Measurements from ENCODE around the gene PSEN2.

The PSEN2 gene

GRCh38 chr1:226865590-226865989 lies 4.8 kb upstream of the PSEN2 start:
- no peak for DNase-seq

GRCh38 chr1:226867461-226868054 lies 2.9 kb upstream of the PSEN2 start:
- DNase-seq: no peak

- no peak for DNase-seq
Measured at GRCh38 chr1:226868726-226869125, 1.7 kb upstream of the PSEN2 start.

- DNase-seq: no peak
Measured at GRCh38 chr1:226870026-226870400, 403 bp upstream of the PSEN2 start.

GRCh38 chr1:226871636-226872327 lies 1.4 kb downstream of the PSEN2 start:
- DNase-seq: no peak

GRCh38 chr1:226872437-226872836 lies 2.0 kb downstream of the PSEN2 start:
- no peak for DNase-seq

GRCh38 chr1:226873771-226874578 lies 3.6 kb downstream of the PSEN2 start:
- DNase-seq: no peak

GRCh38 chr1:226874579-226875425 lies 4.4 kb downstream of the PSEN2 start:
- DNase-seq: no peak

- DNase-seq: peak in 2 of 3 experiments; percentile 25 to 28
Measured at GRCh38 chr1:226875641-226876295, 5.4 kb downstream of the PSEN2 start.

GRCh38 chr1:226877669-226878068 lies 7.3 kb downstream of the PSEN2 start:
- no peak for DNase-seq

- DNase-seq: no peak
Measured at GRCh38 chr1:226880372-226881287, 10.2 kb downstream of the PSEN2 start.

GRCh38 chr1:226881515-226882185 lies 11.2 kb downstream of the PSEN2 start:
- no peak for DNase-seq

GRCh38 chr1:226882187-226882586 lies 11.8 kb downstream of the PSEN2 start:
- DNase-seq: no peak

GRCh38 chr1:226882631-226883409 lies 12.4 kb downstream of the PSEN2 start:
- no peak for DNase-seq

GRCh38 chr1:226883630-226884029 lies 13.2 kb downstream of the PSEN2 start:
- DNase-seq: no peak

GRCh38 chr1:226884116-226884625 lies 13.8 kb downstream of the PSEN2 start:
- no peak for DNase-seq

- DNase-seq: no peak
Measured at GRCh38 chr1:226884966-226885820, 14.8 kb downstream of the PSEN2 start.

GRCh38 chr1:226886122-226886901 lies 15.9 kb downstream of the PSEN2 start:
- no peak for DNase-seq

All from NCI-H1417 (cell line).